Heart left ventricle (tissue), 16 donors: ENCODE data around the gene GATA3. TPM values are rescaled to one million over a fixed set of nuclear protein-coding genes. Genes with fewer than 3 reads are reported as not detected.
A peak's percentile ranks its signal among the peaks of the same experiment; 100 is the strongest.

Experiments
- ATAC-seq, 4 donors: fragments of 200-7000 bp; cut with Tn5 transposase; one replicate each; pipeline ENCODE4 v1.9.1; 2020 to 2022; ENCODE audit warnings: moderate library complexity in 4 of 4, mild to moderate bottlenecking in 3 of 4, moderate number of reproducible peaks in 1 of 4
- DNase-seq, 5 donors: peaks; one replicate each; pipeline ENCODE4 v3.0.0-alpha.2; 2020
- H3K27ac ChIP-seq, 12 donors: fragments of 200-600 bp; sonication (generic) in 4 of 12; one replicate each; pipeline versions ENCODE4 v1.5.0 to v1.8.0; 2016 to 2022; ENCODE audit warnings: mild to moderate bottlenecking in 2 of 12
- H3K27me3 ChIP-seq, 9 donors: fragments of 200-600 bp; sonication (generic) in 2 of 9; one replicate each; pipeline versions ENCODE4 v1.5.1 to v1.8.0; 2016 to 2022; ENCODE audit warnings: mild to moderate bottlenecking in 3 of 9
- H3K36me3 ChIP-seq, 9 donors: fragments of 200-600 bp; sonication (generic) in 2 of 9; one replicate each; pipeline versions ENCODE4 v1.5.0 to v1.8.0; 2018 to 2022; ENCODE audit warnings: mild to moderate bottlenecking in 2 of 9
- H3K4me1 ChIP-seq, 12 donors: fragments of 200-600 bp; sonication (generic) in 4 of 12; one replicate each; pipeline versions ENCODE4 v1.5.0 to v1.8.0; 2016 to 2022; ENCODE audit warnings: mild to moderate bottlenecking in 3 of 12
- H3K4me3 ChIP-seq, 12 donors: fragments of 200-600 bp; sonication (generic) in 4 of 12; one replicate each; pipeline versions ENCODE4 v1.5.0 to v1.8.0; 2017 to 2022; ENCODE audit warnings: mild to moderate bottlenecking in 9 of 12, moderate library complexity in 4 of 12
- H3K9me3 ChIP-seq, 12 donors: fragments of 200-600 bp; sonication (generic) in 4 of 12; one replicate each; pipeline versions ENCODE4 v1.5.0 to v1.8.0; 2016 to 2022; ENCODE audit warnings: mild to moderate bottlenecking in 1 of 12
- CTCF ChIP-seq, 12 donors: fragments of 200-600 bp; sonication (generic) in 4 of 12; IDR thresholded peaks; one replicate each; pipeline versions ENCODE4 v1.5.0 to v1.8.0; 2018 to 2022; ENCODE audit warnings: antibody characterized with exemption in 12 of 12, mild to moderate bottlenecking in 5 of 12
- POLR2A ChIP-seq, 2 donors: fragments of 450-650 bp; IDR thresholded peaks; one replicate each; pipeline ENCODE4 v1.6.1; 2017; ENCODE audit warnings: antibody characterized with exemption in 2 of 2, mild to moderate bottlenecking in 2 of 2, moderate library complexity in 2 of 2
- WGBS, 4 donors: extraction: QIAGEN DNeasy Blood & Tissue Kit in 2 of 4; methylation state at CpG; one replicate each; pipeline versions ENCODE4 v1.1.5 to v1.1.7; 2013 to 2018; 5-methylcytosine and 5-hydroxymethylcytosine counted together
- intact Hi-C, 10 donors: fragments of 100-400 bp; cut with DNase I; formaldehyde crosslinking; loops; one replicate each; pipeline versions ENCODE4 v1.11.1 to v1.14.2; 2022
- polyA plus RNA-seq, 2 donors: library from polyadenylated mRNA; stranded (reverse); fragments of 200-250 nt; gene quantifications; one replicate each; pipeline ENCODE4 v1.2.3, GENCODE V29; 2013
- total RNA-seq, 9 donors: library from RNA; depleted of rRNA in 2 of 9; stranded (reverse); fragments of >200 nt in 2 of 9; fragmentation: NEBNext Ultra II Directional in 3 of 9; extraction: Animal tissue kit (Norgen Biotek cat#: 25700) in 3 of 9; gene quantifications; one replicate each; pipeline versions ENCODE4 v1.1.0 to v1.2.4, GENCODE V29; 2016 to 2023
- donor health status: ischemic (EF 13 %, LVEDD 7.1; RV severe dilation, severe dysfunction).
- donor health status: healthy with polysubstance abuse.
- donor health status: DM: no; HTN: yes; CAD: no.
- donor health status: DM: no; HTN: no; CAD: no.
- donor health status: ischemic (EF 25% LVEDD 6.9; RV normal size, moderate dysfunction).
- donor health status: ischemic (EF 25% LVEDD 5.7; RV mildly dilated, moderate dysfunction).
- donor health status: healthy.
- donor health status: DM: yes; HTN: yes; CAD: no.
- donor health status: ischemic (EF 35%, LVEDD 5.7; RV mildly dilated, moderate dysfunction).
- donor health status: nonischemic (EF 11% LVEDD 7.7; RV severe dilation, severe dysfunction).
- donor health status: DM: yes; HTN: yes; CAD: no.
- donor health status: PGD.
- donor health status: ischemic (EF 29% LVEDD 5.4; RV normal size, mild dysfunction).
- donor health status: nonischemic (EF 23%, LVEDD 6.1; RV moderate dilation, normal function).

Gene GATA3
- total and polyA plus RNA-seq, 11 donors, result 0.71 to 3.4 (median 1.4) TPM

GRCh38 chr10:8079126-8079525 is 24.6 kb downstream of the GATA3 start:
- TF ChIP-seq POLR2A (IDR thresholded peaks at IDR 0.05) (no peak), CTCF (IDR thresholded peaks at IDR 0.05) (no peak)
- Histone ChIP-seq H3K9me3 (no peaks in the 10 kb centered on the region), H3K36me3 (peaks cover 0 to 6% (median 0%) of the 10 kb centered on the region in 9 donors), H3K4me3 (no peak overlapping the region), H3K4me1 (no peaks in the 10 kb centered on the region), H3K27me3 (peaks cover 0 to 24% (median 0%) of the 10 kb centered on the region in 9 donors), H3K27ac (peak overlapping the region in 1 of 12 donors; percentile 2)
- intact Hi-C loops, result no loop called here
- ATAC-seq, result peak in 1 of 4 donors; percentile 36
- DNase-seq, result no peak
- 51 to 68% (median 55%) methylated on average over 3 of the region's 3 CpGs for WGBS, 4 donors

GRCh38 chr10:8084799-8085198 is 30.3 kb downstream of the GATA3 start:
- Histone ChIP-seq H3K27me3 (peaks cover 0 to 25% (median 0%) of the 10 kb centered on the region in 9 donors), H3K9me3 (no peaks in the 10 kb centered on the region)
- ATAC-seq, result no peak

DNA sequence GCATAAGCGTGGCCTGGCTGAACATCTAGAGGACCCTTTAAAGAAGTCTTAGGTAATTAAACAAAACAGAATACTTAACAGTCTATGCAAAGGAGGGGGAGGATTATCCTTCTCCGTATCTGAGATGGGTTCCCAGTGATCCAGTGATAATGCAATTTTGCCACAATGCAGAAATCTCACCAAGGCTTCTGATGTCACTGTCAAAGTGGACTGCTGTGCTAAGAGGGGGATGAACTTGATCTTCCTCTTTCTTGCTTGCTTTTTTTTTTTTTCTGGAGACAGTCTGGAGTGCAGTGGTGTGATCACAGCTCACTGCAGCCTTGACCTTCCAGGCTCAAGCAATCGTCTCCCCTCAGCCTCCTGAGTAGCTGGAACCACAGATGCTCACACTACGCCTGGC is 30.8 kb downstream of the GATA3 start:
- Histone ChIP-seq H3K9me3 (no peaks in the 10 kb centered on the region), H3K4me3 (no peak overlapping the region), H3K27me3 (peaks cover 0 to 25% (median 0%) of the 10 kb centered on the region in 9 donors), H3K36me3 (no peaks in the 10 kb centered on the region), H3K4me1 (no peaks in the 10 kb centered on the region), H3K27ac (no peak overlapping the region)
- WGBS, 4 donors, result 77 to 85% (median 82%) methylated on average over 4 of the region's 4 CpGs
- intact Hi-C loops, result no loop called here
- DNase-seq (no peak), ATAC-seq (no peak)
- TF ChIP-seq CTCF (IDR thresholded peaks at IDR 0.05) (no peak), POLR2A (IDR thresholded peaks at IDR 0.05) (no peak)

More at GRCh38 chr10:8084799-8085198, 30.3 kb downstream of the GATA3 start:
- intact Hi-C loops, result no loop called here
- H3K4me3 ChIP-seq, result no peak overlapping the region
- H3K36me3 ChIP-seq, result no peaks in the 10 kb centered on the region
- TF ChIP-seq POLR2A (IDR thresholded peaks at IDR 0.05) (no peak), CTCF (IDR thresholded peaks at IDR 0.05) (no peak)
- no peaks in the 10 kb centered on the region for H3K4me1 ChIP-seq
- 74 to 82% (median 78%) methylated on average over 3 of the region's 3 CpGs for WGBS, 4 donors
- no peak for DNase-seq
- H3K27ac ChIP-seq, result no peak overlapping the region

DNA sequence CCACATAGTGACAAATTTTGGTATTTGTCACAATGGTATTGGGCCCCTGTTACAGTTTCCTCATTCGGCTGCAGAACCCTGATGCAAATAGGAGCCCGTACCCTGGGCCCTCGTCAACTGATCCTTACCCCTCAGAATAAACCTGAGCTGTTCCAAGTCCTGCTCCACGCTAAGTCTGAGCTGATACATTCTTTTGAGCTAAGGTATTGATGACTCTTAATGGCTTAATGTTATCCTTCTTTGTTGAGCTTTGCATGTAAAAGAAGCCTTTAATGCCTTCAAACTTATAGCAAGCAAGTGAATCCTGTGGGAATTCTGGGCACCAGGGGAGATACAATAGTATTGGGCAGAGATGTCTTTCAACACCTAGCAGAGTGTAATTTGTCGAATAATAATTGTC is 31.8 kb downstream of the GATA3 start:
- H3K4me3 ChIP-seq, result no peak overlapping the region
- no peak for DNase-seq
- ATAC-seq, result no peak
- no peaks in the 10 kb centered on the region for H3K36me3 ChIP-seq
- TF ChIP-seq POLR2A (IDR thresholded peaks at IDR 0.05) (no peak), CTCF (IDR thresholded peaks at IDR 0.05) (no peak)
- intact Hi-C loops, result no loop called here
- H3K4me1 ChIP-seq, result no peaks in the 10 kb centered on the region
- no peaks in the 10 kb centered on the region for H3K9me3 ChIP-seq
- peaks cover 0 to 18% (median 0%) of the 10 kb centered on the region in 9 donors for H3K27me3 ChIP-seq
- H3K27ac ChIP-seq, result no peak overlapping the region
- WGBS, 4 donors, result 82 to 90% (median 88%) methylated on average over 5 of the region's 5 CpGs
